Central memory CD4-positive, alpha-beta T cell (primary cell): ENCODE data around the gene EZR.
"Not testable (repeated sequence)": the region's sequence is repeated elsewhere in the genome, so short reads cannot be mapped to it uniquely, and the experiment has no call there.

ENCODE experiments used
- DNase-seq: peaks from one replicate; pipeline ENCODE4 v3.0.0; 2022

EZR gene

GRCh38 chr6:158797331-158798310, 21.5 kb downstream of the EZR start:
- no peak for DNase-seq

GRCh38 chr6:158796353-158796752, 22.8 kb downstream of the EZR start:
- DNase-seq = no peak

- no peak for DNase-seq
Observed at GRCh38 chr6:158795516-158795915, 23.7 kb downstream of the EZR start.

GRCh38 chr6:158793432-158793831, 25.7 kb downstream of the EZR start:
- DNase-seq = peak; percentile 36

GRCh38 chr6:158792505-158792904, 26.7 kb downstream of the EZR start:
- not testable (repeated sequence) for DNase-seq

- no peak for DNase-seq
Observed at GRCh38 chr6:158791274-158791855, 27.8 kb downstream of the EZR start.

GRCh38 chr6:158789115-158789917, 29.9 kb downstream of the EZR start:
- peak; percentile 68 for DNase-seq

GRCh38 chr6:158787395-158787794, 31.8 kb downstream of the EZR start:
- DNase-seq = no peak

- no peak for DNase-seq
Observed at GRCh38 chr6:158786645-158787304, 32.4 kb downstream of the EZR start.

- DNase-seq = no peak
Observed at GRCh38 chr6:158785036-158785435, 34.1 kb downstream of the EZR start.

- DNase-seq = no peak
Observed at GRCh38 chr6:158784505-158784904, 34.7 kb downstream of the EZR start.

- DNase-seq = no peak
Observed at GRCh38 chr6:158783851-158784250, 35.3 kb downstream of the EZR start.

GRCh38 chr6:158783167-158783450, 36.1 kb downstream of the EZR start:
- DNase-seq = no peak

GRCh38 chr6:158782432-158783166, 36.6 kb downstream of the EZR start:
- DNase-seq = no peak

GRCh38 chr6:158781692-158782373, 37.3 kb downstream of the EZR start:
- DNase-seq = no peak

- DNase-seq = no peak
Observed at GRCh38 chr6:158780988-158781691, 38.0 kb downstream of the EZR start.

- no peak for DNase-seq
Observed at GRCh38 chr6:158780246-158780884, 38.8 kb downstream of the EZR start.

GRCh38 chr6:158778005-158778527, 41.1 kb downstream of the EZR start:
- DNase-seq = no peak

GRCh38 chr6:158777510-158777909, 41.7 kb downstream of the EZR start:
- DNase-seq = no peak

- DNase-seq = no peak
Observed at GRCh38 chr6:158776737-158777136, 42.4 kb downstream of the EZR start.
